GM18861 (cell line): ENCODE results near the gene RPS3.
"Not testable (repeated sequence)": the region's sequence is repeated elsewhere in the genome, so short reads cannot be mapped to it uniquely, and the experiment has no call there.

Experiments
- ATAC-seq: cut with Tn5 transposase; IDR thresholded peaks from one replicate; pipeline ENCODE4 v1.9.1; 2021; ENCODE audit not compliant: unreplicated experiment

Gene RPS3

DNA sequence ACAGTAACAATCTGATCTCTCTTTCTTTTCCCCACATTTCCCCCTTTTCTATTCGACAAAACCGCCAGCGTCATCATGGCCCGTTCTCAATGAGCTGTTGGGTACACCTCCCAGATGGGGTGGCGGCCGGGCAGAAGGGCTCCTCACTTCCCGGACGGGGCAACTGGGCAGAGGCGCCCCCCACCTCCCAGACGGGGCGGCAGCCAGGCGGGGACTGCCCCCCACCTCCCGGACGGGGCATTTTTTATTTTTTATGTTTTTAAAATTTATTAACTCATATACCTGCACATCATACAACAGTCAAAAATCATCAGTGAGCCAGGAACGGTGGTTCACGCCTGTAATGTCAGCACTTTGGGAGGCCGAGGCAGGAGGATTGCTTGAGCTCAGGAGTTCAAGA, 20.5 kb upstream of the RPS3 start:
- not testable (repeated sequence) for ATAC-seq

DNA sequence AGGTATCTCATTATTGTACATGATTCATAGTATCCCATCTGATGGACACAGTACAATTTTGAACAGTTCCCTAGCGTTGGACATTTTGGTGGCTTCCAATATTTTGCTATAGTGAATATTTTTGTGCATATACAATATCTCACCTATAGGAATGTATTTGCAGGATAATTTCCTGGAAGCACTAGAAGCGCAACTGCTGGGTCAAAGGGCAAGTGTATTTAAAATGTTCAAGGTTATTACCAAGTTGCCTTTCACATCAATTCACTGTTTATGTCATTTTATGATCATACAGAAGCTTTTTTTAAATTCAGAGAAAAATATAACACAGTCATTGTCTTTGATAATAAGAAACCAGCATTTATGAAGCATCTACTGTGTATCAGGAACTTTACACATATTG, 19.1 kb upstream of the RPS3 start:
- ATAC-seq: no peak

DNA sequence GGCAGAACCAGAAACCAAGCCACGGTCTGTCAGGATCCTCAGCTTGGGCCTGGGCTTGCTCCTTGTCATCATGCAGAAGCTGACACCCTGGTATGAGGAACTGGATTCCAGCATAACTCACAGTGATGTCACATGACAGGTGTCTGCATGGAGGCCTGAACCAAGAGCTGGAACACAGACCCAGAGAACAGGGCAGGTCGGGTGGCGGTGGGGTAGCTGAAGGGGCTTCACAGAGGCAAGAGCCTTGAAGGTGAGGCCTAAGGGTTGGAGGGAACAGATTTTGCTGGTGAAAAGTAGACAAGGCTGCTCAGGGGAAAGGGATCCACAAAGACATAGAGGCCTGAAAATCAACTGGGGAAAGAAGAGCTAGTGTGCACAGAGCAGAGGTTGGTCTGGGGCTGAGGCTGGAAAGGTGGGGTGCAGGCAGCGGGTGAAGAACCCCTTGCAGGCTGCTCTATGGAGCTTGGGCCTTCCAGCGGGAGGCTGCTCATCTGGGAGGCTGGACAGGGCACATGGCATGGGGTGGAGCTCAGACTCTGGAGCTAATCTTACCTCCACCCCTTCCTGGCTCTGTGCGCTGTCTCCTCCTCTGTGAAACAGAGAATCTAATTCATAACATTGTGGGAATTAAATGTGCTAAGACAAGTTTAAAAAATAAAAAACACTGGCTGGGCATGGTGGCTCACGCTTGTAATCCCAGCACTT, 18.4 kb upstream of the RPS3 start:
- ATAC-seq: no peak

DNA sequence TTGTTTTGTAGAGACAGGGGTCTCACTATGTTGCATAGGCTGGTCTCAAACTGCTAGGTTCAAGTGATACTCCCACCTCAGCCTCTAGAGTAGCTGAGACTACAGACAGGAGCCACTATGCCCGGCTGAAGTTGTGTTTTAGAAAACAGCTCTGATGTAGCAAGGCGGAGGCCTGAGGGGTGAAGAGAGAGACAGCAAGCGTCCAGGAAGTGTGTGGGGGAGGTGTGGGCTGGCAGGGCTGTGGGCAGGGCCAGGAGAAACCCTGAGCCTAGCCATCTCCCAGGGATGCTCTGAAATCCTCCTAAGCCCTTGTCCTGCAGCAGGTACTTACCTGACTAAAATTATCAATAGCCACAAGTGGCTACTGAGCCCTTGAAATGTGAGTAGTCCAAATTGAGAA, 16.1 kb upstream of the RPS3 start:
- no peak for ATAC-seq

DNA sequence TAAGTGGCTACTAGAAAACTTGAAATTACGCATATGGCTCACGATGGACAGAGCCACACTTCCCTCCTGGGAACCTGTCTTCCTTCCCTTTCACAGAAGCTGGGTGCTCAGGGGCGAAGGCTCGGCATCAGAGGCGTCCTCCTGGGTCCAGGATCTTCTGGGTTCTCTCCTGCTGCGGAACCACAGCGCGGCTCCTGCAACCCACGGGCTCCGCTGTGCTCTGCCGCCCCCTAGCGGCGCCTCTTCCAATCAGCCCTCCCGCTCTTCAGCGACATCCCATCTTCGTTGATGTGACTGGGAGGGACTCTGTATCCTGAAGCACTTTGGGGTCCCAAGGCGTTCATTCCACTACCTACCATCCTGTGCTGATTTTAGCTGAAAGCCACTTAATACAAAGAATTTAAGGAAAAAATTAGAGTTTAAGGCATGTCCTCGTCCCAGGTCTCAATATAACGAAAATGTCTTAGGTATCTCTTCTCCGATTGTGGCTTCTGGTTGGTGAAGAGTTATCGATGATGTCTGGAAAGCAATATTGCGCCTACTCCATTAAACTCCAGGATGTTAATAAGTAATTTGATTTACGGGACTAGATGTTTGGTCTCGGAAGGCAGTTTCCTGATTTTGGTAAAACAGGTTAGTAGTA, 14.8 kb upstream of the RPS3 start:
- ATAC-seq: no peak

DNA sequence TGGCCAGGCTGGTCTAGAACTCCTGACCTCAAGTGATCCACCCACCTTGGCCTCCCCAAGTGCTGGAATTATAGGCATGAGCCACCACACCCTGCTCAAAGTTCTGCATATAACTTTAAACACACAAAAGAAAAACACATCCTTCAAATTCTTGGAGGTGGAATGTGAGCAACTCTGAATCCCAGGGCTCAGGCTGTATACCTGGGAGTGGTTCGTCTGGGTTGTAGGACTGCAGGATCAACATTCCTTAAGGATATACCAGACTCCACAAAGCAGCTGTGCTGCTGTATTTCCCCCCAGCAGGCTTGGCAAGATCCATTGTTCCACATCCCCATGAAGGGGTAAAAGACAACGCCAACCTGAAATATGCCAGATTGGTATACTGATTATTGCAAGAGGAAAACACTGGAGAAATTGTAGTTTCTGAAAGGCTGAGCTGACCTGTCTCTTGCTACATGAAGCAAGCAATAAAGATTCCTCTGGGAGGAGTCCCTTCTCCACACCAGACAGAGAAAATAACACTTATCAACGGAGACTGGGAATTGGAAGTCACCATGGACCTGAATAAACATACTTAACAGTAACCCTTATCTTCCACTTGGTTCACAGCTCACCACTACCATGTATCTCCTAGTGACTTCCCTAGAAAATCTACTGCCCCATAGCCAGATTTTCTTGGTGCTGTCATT, 12.2 kb upstream of the RPS3 start:
- ATAC-seq: no peak

DNA sequence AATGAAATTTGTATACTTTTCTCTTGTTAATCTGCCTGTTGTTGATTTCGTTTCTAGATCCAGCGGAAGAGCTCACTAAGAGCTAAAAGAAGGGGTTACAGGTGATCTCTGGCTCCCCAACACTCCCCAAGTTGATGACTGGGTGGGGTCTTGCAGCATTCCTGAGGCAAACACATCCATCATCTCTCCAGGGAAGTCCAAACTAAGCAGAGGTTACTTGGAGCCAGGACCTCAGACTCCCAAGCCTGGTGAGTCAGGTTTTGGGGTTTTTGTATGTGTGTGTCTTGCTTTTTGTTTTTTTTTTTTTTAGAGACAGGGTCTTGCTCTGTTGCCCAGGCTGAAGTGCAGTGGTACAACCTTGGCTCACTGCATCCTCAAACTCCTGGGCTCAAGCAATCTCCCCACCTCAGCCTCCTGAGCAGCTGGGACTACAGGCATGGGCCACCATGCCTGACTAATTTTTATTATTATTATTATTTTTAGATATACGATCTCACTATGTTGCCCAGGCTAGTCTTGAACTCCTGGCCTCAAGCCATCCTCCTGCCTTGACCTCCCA, 11.5 kb upstream of the RPS3 start:
- ATAC-seq: no peak

DNA sequence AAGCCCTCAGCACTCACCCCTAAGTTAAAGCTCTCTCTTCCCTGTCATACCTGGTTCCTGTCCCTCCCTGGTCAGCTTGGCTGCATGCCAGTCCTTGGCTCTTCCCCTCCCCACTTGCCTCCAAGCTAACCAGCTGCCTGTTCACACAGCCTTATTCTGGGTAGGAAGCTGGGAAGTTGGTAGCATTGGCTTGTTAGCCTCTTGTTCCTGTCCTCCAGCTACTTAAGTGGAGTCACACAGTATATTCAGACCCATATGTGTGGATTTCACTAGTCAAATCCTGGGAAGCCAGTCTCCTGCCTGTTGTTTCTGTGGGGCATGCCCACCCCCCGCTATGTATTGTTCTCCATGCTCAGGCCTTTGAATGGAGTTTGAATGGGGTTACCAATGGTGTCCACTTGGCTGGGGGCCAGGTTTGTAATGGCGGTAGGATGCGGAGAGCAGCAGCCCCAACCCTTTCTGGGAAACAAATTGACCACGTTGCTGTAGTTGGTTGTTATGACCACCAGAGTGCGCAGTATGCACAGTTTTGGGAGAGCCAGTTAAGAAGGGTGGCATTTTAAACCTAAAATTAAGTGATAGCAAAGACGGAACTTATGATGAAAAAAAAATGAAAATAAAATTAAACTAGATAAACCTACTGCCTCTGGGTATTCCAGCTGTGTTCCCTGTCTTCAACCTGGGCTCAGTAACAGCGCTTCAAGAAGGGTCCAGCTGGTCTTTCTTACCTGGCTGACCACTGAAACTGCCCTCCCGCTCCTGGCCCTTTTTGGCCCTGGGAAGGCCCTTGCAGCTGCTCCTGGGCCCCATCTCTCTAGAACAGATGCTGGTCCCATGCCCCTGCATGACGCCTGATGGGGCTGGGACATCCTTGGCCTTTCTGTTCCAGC, 10.7 kb upstream of the RPS3 start:
- no peak for ATAC-seq

DNA sequence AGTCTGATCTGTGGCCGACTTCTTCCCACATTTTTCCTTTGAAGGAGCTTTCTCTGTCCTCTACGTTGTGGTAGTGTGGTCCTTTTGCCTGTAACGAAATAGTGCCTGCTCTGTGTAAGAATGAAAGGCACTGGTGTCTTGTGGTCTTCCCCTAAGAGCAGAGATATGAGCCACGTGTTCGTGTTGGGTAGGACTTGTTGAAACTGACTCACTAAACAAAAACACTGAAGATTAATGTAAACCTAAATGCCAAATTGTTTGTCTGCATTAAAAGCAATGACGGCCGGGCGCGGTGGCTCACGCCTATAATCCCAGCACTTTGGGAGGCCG, 10.1 kb upstream of the RPS3 start:
- no peak for ATAC-seq

DNA sequence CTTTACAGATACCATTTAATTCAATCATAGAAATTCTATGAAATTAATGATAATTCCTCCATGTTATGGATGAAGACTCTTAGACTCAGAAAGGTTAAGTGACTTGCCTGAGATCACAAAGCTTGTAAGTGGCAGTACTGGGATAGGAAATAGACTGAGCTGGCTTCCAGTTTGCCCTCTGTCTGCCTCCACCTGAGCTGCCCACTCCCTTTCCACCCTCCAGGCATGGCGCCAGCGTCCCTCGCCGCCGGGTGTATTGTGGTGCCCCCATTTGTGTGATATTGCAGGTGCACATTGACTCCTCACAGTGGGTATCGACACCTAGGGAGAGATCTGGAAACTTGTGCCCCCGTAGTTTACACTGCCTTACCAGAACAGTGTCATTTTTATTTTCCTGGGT, 9.4 kb upstream of the RPS3 start:
- no peak for ATAC-seq

DNA sequence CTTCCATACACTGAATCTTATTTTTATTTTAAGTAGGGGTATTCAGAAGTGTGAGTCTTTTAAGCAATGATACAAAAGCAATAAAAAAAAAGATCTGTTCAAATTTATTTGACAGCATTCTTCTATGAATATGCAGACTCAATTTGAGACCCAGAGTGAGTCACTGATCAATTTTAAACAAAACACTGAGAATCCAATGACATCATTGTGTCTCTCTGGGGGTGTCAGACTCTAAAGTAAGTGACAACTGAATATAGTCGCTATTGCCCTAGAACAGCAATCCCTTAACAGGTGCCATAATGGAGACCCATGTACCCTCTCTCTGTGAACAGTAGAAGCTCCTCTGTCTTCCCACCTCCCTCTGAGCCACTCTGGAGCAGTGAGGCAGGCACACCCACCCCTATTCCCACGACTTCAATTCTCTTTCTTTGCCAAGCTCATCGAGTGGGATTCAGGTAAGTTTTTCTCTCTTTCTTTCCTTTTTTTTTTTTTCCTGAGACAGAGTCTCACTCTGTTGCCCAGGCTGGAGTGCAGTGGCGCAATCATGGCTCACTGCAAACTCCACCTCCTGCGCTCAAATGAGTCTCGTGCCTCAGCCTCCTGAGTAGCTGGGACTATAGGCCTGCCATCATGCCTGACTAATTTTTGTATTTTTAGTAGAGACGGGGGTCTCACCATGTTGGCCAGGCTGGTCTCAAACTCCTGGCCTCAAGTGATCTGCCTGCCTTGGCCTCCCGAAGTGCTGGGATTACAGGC, 5.1 kb upstream of the RPS3 start:
- no peak for ATAC-seq

DNA sequence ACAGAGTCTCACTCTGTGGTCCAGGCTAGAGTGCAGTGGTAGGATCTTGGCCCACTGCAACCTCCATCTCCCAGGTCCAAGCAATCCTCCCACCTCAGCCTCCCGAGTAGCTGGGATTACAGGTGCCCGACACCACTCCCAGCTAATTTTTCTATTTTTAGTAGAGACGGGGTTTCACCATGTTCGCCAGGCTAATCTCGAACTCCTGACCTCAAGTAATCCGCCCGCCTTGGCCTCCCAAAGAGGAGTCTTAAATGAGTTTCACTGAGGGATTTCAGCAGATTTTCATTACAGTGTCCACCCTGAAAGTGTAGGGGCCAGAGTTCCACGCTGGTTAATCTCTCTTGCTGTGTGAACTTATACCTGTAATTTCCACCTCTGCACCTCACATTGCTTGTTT, 412 bp upstream of the RPS3 start:
- no peak for ATAC-seq

DNA sequence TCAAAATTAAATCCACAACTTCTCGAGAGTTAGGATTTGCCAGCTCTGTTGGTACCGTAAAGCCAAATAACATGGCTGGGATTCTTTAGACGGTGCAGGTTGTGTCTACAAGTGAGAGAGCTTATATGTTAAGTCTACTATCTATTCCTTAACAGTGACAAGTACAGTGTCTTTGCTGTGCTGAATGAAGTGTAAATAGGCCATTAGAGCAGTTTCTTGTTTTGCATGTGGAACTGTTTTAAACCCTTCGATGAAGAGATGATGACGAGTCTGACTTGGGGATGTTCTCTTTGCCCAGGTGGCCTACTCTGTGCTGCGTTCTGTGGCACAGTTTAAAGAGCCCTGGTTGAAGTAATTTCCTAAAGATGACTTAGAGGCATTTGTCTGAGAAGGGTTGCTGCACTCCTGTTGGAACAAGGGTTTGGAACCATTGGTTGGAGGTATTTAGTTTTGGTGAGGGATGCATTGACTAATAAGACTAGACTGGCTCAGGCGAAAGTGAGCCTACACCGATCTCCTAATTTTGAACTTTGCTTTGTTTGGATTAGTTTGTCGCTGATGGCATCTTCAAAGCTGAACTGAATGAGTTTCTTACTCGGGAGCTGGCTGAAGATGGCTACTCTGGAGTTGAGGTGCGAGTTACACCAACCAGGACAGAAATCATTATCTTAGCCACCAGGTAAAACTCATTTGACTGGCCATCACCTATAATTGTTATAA, 988 bp downstream of the RPS3 start:
- no peak for ATAC-seq

DNA sequence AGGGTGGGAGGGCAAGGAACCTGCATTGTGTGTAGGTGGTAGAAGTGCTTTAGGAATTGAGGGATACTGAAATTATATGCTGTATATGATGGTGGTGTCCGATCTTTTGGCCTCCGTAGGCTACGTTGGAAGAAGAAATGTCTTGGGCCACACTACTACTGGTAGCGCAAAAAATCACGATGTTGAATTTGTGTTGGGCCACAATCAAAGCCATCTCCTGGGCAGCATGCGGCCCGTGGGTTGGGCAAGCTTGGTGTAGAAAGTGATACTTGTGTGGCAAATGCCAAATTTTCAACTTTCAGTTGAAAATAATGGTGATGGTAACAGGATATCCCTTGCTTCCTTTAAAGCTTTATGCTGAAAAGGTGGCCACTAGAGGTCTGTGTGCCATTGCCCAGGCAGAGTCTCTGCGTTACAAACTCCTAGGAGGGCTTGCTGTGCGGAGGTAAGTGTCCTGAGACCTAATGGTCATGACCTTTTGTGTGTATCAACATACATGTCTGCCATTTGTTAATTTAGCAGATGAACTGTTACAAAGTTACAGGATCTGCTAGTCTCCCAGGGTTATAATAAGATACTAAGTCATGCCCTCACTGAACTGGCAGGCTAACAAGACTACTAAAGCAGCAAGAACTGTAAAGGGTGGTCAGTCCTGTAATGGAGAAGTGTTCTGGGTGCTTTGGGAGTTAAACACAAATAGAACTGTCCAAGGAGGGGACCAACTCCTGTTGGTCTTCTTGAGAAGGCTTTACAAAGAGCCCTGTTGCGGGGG, 2.9 kb downstream of the RPS3 start:
- no peak for ATAC-seq

DNA sequence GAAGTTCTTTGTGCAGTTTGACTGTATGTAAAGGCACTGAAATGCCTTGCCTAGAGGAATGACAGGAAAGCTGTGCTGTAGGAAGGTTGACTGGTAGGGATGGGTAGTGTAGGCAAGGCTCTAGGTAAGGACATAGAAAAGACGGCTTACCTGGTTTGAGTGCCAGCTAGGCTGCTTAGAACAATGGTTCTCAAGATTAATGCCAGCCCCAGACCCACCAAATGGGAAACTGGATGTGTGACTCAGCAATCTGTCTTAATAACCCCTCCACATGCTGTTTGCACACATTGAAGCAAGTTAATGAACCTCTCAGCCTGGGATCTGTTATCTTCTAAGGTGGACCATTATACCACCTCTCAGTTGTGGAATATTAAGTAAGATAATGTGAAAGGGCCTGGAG, 3.7 kb downstream of the RPS3 start:
- ATAC-seq: no peak

DNA sequence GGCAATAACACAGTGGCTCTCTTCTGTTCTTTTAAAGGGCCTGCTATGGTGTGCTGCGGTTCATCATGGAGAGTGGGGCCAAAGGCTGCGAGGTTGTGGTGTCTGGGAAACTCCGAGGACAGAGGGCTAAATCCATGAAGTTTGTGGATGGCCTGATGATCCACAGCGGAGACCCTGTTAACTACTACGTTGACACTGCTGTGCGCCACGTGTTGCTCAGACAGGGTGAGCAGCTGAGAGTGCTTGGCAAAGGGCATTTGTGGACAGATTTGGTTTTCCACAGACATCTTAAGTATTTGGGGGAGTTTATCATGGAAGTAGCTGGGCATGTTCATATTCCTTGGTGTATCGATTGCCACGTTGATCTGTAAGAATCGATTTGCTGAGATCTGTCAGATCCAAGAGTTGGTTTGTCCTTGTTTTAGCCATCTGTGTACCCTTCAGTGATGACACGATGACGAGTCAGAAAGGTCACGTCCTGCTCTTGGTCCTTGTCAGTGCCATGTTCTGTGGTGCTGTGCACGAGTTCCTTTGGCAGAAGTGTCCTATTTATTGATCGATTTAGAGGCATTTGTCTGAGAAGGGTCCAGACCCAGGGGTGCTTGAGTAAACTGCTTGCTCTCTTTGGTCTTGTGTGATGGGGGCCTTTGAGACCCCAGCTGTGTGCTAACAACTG, 4.8 kb downstream of the RPS3 start:
- no peak for ATAC-seq

DNA sequence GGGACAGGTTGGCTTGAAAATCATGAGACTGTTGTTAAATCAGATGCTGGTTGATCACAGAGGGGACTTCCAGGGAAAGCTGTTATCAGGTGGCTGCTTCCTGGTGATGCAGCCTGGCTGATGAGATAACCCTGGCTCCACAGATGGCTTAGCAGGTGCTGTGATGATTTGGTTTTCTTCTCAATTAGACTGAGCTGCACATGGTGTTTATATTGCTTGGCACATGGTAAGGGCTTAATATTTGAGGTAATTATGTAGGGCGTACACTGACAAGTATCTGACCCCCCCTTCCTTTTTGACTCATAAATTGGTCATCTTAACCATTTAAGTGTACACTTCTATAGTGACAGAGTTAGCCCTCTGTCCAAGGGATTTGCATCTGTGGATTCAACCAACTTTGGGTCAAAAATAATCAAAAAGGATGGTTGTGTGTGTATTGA, 7.0 kb downstream of the RPS3 start:
- ATAC-seq: no peak

DNA sequence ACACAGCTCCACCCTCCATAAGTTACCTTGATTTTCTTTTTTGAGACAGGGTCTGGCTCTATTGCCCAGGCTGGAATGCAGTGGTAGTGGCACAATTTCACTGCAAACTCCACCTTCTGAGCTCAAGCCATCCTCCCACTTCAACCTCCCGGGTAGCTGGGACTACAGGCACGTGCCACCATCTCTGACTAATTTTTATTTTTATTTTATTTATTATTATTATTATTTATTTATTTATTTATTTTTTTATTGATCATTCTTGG, 9.6 kb downstream of the RPS3 start:
- ATAC-seq: no peak

DNA sequence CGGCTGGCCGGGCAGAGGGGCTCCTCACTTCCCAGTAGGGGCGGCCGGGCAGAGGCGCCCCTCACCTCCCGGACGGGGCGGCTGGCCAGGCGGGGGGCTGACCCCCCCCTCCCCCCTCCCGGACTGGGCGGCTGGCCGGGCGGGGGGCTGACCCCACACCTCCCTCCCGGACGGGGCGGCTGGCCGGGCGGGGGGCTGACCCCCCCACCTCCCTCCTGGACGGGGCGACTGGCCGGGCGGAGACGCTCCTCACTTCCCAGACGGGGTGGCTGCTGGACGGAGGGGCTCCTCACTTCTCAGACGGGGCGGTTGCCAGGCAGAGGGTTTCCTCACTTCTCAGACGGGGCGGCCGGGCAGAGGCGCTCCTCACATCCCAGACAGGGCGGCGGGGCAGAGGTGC, 10.7 kb downstream of the RPS3 start:
- ATAC-seq: not testable (repeated sequence)
